ENCODE measurements around the gene MRPL46. TPM values are rescaled to one million over a fixed set of nuclear protein-coding genes. Genes with fewer than 3 reads are reported as not detected.

Gene MRPL46
- total and polyA plus RNA-seq, 2 donors (not counting 3 experiments of a cell fraction or from before 2014, with no cell fraction given) = 24.5 to 30.9 TPM

DNA sequence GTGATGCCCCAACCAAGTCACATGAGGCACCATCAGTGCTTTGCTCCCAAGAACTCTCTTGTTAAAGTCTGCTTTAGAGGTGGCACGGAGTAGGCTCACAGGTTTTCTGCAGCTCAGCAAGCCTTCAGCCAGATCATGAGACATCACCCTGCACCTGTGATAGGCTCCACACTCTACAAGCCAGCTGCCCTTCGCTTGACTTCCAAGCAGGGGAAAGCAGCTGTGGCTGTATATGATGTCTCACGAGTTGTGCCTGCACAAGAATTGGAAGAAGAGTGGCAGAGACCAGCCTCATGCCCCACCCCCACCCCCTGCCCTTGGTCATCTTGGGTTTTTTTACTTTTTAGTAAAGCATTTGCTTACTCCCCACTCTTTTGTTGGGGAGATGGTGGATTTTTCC is 22.8 kb upstream of the MRPL46 start:
- no peaks in the 10 kb centered on the region for H3K27me3 ChIP-seq (ENCODE audit: control insufficient read depth in 2 of 2, insufficient read depth in 2 of 2, low read length in 2 of 2)
- no peaks in the 10 kb centered on the region for H3K9me1 ChIP-seq (replicated peaks; ENCODE audit: control insufficient read depth, extremely low read depth, insufficient read depth, low read length)
- H3K4me2 ChIP-seq (ENCODE audit: insufficient read depth, low read length) = no peak overlapping the region
- no peaks in the 10 kb centered on the region for H4K20me1 ChIP-seq (replicated peaks; ENCODE audit: control insufficient read depth, extremely low read depth, insufficient read depth, low read length)
- H3K27ac ChIP-seq (ENCODE audit: insufficient read depth, low read depth, low read length) = no peak overlapping the region
- H3K9me3 ChIP-seq (replicated peaks; ENCODE audit: control insufficient read depth, insufficient read depth, low read length) = no peaks in the 10 kb centered on the region
- TF ChIP-seq, protein P1, sequence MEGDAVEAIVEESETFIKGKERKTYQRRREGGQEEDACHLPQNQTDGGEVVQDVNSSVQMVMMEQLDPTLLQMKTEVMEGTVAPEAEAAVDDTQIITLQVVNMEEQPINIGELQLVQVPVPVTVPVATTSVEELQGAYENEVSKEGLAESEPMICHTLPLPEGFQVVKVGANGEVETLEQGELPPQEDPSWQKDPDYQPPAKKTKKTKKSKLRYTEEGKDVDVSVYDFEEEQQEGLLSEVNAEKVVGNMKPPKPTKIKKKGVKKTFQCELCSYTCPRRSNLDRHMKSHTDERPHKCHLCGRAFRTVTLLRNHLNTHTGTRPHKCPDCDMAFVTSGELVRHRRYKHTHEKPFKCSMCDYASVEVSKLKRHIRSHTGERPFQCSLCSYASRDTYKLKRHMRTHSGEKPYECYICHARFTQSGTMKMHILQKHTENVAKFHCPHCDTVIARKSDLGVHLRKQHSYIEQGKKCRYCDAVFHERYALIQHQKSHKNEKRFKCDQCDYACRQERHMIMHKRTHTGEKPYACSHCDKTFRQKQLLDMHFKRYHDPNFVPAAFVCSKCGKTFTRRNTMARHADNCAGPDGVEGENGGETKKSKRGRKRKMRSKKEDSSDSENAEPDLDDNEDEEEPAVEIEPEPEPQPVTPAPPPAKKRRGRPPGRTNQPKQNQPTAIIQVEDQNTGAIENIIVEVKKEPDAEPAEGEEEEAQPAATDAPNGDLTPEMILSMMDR (IDR thresholded peaks at IDR 0.05; ENCODE audit: extremely low read depth in 1 of 2, insufficient read depth in 1 of 2, low read depth in 1 of 2, low read length in 2 of 2) = no peak
- no peak for TF ChIP-seq MYC (IDR thresholded peaks at IDR 0.05; ENCODE audit: low read depth, low read length)
- TF ChIP-seq POLR2AphosphoS5 (IDR thresholded peaks at IDR 0.05; ENCODE audit: insufficient read depth, low read depth, low read length) = no peak
- TF ChIP-seq, protein P2, sequence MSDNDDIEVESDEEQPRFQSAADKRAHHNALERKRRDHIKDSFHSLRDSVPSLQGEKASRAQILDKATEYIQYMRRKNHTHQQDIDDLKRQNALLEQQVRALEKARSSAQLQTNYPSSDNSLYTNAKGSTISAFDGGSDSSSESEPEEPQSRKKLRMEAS (IDR thresholded peaks at IDR 0.05; ENCODE audit: insufficient read depth, insufficient read length) = no peak
- TF ChIP-seq EZH2 (IDR thresholded peaks at IDR 0.05; ENCODE audit: borderline replicate concordance, low read depth, low read length, severe bottlenecking) = no peak
- TF ChIP-seq JUN (IDR thresholded peaks at IDR 0.05; ENCODE audit: borderline replicate concordance, insufficient read depth, insufficient read length, low read depth) = no peak
- no peak for TF ChIP-seq POLR2A (IDR thresholded peaks at IDR 0.05; ENCODE audit: low read depth, low read length)
- no peak for TF ChIP-seq GATA2 (IDR thresholded peaks at IDR 0.05; ENCODE audit: insufficient read depth, insufficient read length, low read depth, low read length)
- TF ChIP-seq FOS (IDR thresholded peaks at IDR 0.05; ENCODE audit: borderline replicate concordance, insufficient read depth, low read length) = no peak
- dilution Hi-C loops (cut with MboI; ENCODE audit: extremely low pct_ligation_motif_present, low sequenced_read_pairs) = no loop called here
- BruUV-seq (replicated peaks) = no TSS peak
- DNase-seq (ENCODE audit: low read depth, low spot score) (no peak), FAIRE-seq (no peak)
- no peaks in the 10 kb centered on the region for H3K4me1 ChIP-seq (ENCODE audit: control insufficient read depth, extremely low read depth, insufficient read depth, low read length)
- H3K36me3 ChIP-seq (ENCODE audit: control insufficient read depth in 2 of 2, extremely low read depth in 1 of 2, insufficient read depth in 2 of 2, low read length in 2 of 2) = no peaks in the 10 kb centered on the region
- no peak overlapping the region for H2AFZ ChIP-seq (ENCODE audit: low read depth, low read length)
- H3K9ac ChIP-seq (replicated peaks; ENCODE audit: extremely low read depth, insufficient read depth, low read length) = no peak overlapping the region
- POLR2A ChIA-PET = no interaction called here
- no peak overlapping the region for H3K4me3 ChIP-seq (replicated peaks in 1 of 3; ENCODE audit: insufficient read depth in 1 of 3, low read depth in 1 of 3, low read length in 3 of 3)
- CTCF ChIA-PET = interaction anchor here (0.8 to 1.3 kb wide), 3 partner anchors 12 to 344 kb away, joined by 3 read pairs; no protein-coding TSS in a partner anchor
- intact Hi-C loops (cut with micrococcal nuclease) = no loop called here
- no peaks in the 10 kb centered on the region for H3K79me2 ChIP-seq (ENCODE audit: control insufficient read depth, insufficient read depth, low read length)

Data from endothelial cell of umbilical vein (primary cell).